Calu3 (cell line): ENCODE data around the gene TMC1. TPM values are rescaled to one million over a fixed set of nuclear protein-coding genes. Genes with fewer than 3 reads are reported as not detected.
"Not testable (repeated sequence)": the region's sequence is repeated elsewhere in the genome, so short reads cannot be mapped to it uniquely, and the experiment has no call there.

ENCODE experiments used
- BruUV-seq: library from RNA; stranded (reverse); fragments of 400-500 nt; replicated peaks from 2 replicates; lab custom pipeline; 2021; lab: Mats Ljungman, UMichigan
- CTCF ChIA-PET: fragments of 300-600 bp; sonication (Branson Sonifier 250); formaldehyde crosslinking; loops from one replicate; lab custom pipeline; 2022; ENCODE audit warnings: antibody characterized with exemption; lab: Charles Lee
- DNase-seq: peaks from one replicate; pipeline ENCODE4 v3.0.0; 2022
- H3K27ac Mint-ChIP-seq: one replicate; pipeline ENCODE4 v1.8.0; 2022; ENCODE audit warnings: mixed read lengths; ENCODE audit not compliant: unreplicated experiment
- H3K27me3 Mint-ChIP-seq: one replicate; pipeline ENCODE4 v1.8.0; 2022; ENCODE audit warnings: mixed read lengths; ENCODE audit not compliant: unreplicated experiment
- H3K36me3 Mint-ChIP-seq: one replicate; pipeline ENCODE4 v1.8.0; 2022; ENCODE audit warnings: mild to moderate bottlenecking, moderate library complexity, mixed read lengths; ENCODE audit not compliant: insufficient read depth, unreplicated experiment
- H3K4me1 Mint-ChIP-seq: one replicate; pipeline ENCODE4 v1.8.0; 2022; ENCODE audit warnings: mild to moderate bottlenecking, low read depth, mixed read lengths; ENCODE audit not compliant: unreplicated experiment
- H3K4me3 Mint-ChIP-seq: one replicate; pipeline ENCODE4 v1.8.0; 2022; ENCODE audit warnings: mild to moderate bottlenecking, low read depth, moderate library complexity, mixed read lengths; ENCODE audit not compliant: unreplicated experiment
- H3K9me3 Mint-ChIP-seq: one replicate; pipeline ENCODE4 v1.8.0; 2022; ENCODE audit warnings: low read depth, mixed read lengths; ENCODE audit not compliant: unreplicated experiment
- CTCF ChIP-seq: fragments of 200-600 bp; IDR thresholded peaks from one replicate; pipeline ENCODE4 v1.8.0; 2022; ENCODE audit warnings: antibody characterized with exemption; ENCODE audit not compliant: unreplicated experiment
- intact Hi-C: fragments of 100-400 bp; cut with micrococcal nuclease; formaldehyde crosslinking; loops from one replicate; pipeline ENCODE4 v1.10.0; 2022; ENCODE audit not compliant: unreplicated experiment
- total RNA-seq: library from RNA; stranded (reverse); gene quantifications from 2 replicates; pipeline ENCODE4 v1.2.3, GENCODE V29; 2022

Gene TMC1
- total RNA-seq, 1 experiment from 2014 or later: not detected

GRCh38 chr9:72791436-72791835 is 270.0 kb downstream of the TMC1 start:
- Mint-ChIP-seq H3K27me3 (no peaks in the 10 kb centered on the region), H3K9me3 (peaks cover 3% of the 10 kb centered on the region), H3K36me3 (no peaks in the 10 kb centered on the region), H3K4me3 (no peak overlapping the region), H3K4me1 (no peaks in the 10 kb centered on the region), H3K27ac (no peak overlapping the region)
- intact Hi-C loops: no loop called here
- no TSS peak for BruUV-seq
- TF ChIP-seq CTCF: no peak
- CTCF ChIA-PET: no interaction called here
- DNase-seq: no peak

GRCh38 chr9:72794946-72795345 is 273.5 kb downstream of the TMC1 start:
- CTCF ChIA-PET: no interaction called here
- BruUV-seq: no TSS peak
- H3K4me1 Mint-ChIP-seq: no peaks in the 10 kb centered on the region

GRCh38 chr9:72800328-72800994 is 279.1 kb downstream of the TMC1 start:
- no TSS peak for BruUV-seq
- H3K9me3 Mint-ChIP-seq: peaks cover 8% of the 10 kb centered on the region

More at GRCh38 chr9:72794946-72795345, 273.5 kb downstream of the TMC1 start:
- no peak overlapping the region for H3K27ac Mint-ChIP-seq
- H3K36me3 Mint-ChIP-seq: no peaks in the 10 kb centered on the region
- H3K9me3 Mint-ChIP-seq: peaks cover 5% of the 10 kb centered on the region
- no peaks in the 10 kb centered on the region for H3K27me3 Mint-ChIP-seq
- intact Hi-C loops: no loop called here
- no peak for TF ChIP-seq CTCF
- DNase-seq: no peak
- H3K4me3 Mint-ChIP-seq: no peak overlapping the region

GRCh38 chr9:72805238-72805637 is 283.8 kb downstream of the TMC1 start:
- Mint-ChIP-seq H3K27ac (no peak overlapping the region), H3K27me3 (no peaks in the 10 kb centered on the region), H3K9me3 (peaks cover 2% of the 10 kb centered on the region), H3K4me3 (no peak overlapping the region), H3K4me1 (no peaks in the 10 kb centered on the region), H3K36me3 (no peaks in the 10 kb centered on the region)
- intact Hi-C loops: no loop called here
- BruUV-seq: no TSS peak
- DNase-seq: no peak
- TF ChIP-seq CTCF: no peak
- CTCF ChIA-PET: no interaction called here

More at GRCh38 chr9:72800328-72800994, 279.1 kb downstream of the TMC1 start:
- Mint-ChIP-seq H3K27ac (no peak overlapping the region), H3K27me3 (no peaks in the 10 kb centered on the region), H3K4me3 (no peak overlapping the region), H3K4me1 (no peaks in the 10 kb centered on the region), H3K36me3 (no peaks in the 10 kb centered on the region)
- DNase-seq: no peak
- intact Hi-C loops: no loop called here
- TF ChIP-seq CTCF: no peak
- CTCF ChIA-PET: no interaction called here

GRCh38 chr9:72806313-72806809 is 285.0 kb downstream of the TMC1 start:
- CTCF ChIA-PET, H3K4me3 Mint-ChIP-seq: not testable (repeated sequence)

More at GRCh38 chr9:72806313-72806809, 285.0 kb downstream of the TMC1 start:
- H3K4me1 Mint-ChIP-seq, DNase-seq, H3K27me3 Mint-ChIP-seq, H3K9me3 Mint-ChIP-seq, intact Hi-C loops, BruUV-seq, H3K36me3 Mint-ChIP-seq, H3K27ac Mint-ChIP-seq: not testable (repeated sequence)
